PC-9 (cell line): Measurements from ENCODE around the gene ERC2.

Source experiments
- EZH2 ChIP-seq: fragments of 200-600 bp; sonication (generic); IDR thresholded peaks from 2 replicates; pipeline ENCODE4 v1.8.0; 2017; ENCODE audit warnings: antibody characterized with exemption, low read depth
- TF ChIP-seq, protein P1 (sequence below): fragments of 200-600 bp; sonication (generic); conservative IDR thresholded peaks from 2 replicates; pipeline ENCODE4 v1.6.1; 2017; ENCODE audit warnings: mixed run types, antibody characterized with exemption, mild to moderate bottlenecking, moderate library complexity

DNA sequence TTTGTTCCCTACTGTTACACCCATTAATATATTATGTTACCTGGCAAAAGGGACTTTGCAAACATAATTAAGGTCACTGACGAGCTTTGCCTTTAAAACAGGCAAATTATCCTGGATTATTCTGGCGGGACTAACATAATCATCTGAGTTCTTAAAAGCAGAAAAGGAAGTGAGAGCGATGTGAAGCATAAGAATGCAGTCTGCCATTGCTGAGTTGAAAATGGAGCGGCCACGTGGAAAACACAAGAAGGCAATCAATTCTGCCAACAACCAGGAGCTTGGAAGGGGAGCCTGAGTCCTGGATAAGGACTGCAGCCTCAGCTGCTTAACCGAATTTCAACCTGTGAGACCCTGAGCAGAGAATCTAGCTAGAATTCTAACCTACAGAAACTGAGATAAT lies 653.0 kb downstream of the ERC2 start:
- TF ChIP-seq, protein P1, sequence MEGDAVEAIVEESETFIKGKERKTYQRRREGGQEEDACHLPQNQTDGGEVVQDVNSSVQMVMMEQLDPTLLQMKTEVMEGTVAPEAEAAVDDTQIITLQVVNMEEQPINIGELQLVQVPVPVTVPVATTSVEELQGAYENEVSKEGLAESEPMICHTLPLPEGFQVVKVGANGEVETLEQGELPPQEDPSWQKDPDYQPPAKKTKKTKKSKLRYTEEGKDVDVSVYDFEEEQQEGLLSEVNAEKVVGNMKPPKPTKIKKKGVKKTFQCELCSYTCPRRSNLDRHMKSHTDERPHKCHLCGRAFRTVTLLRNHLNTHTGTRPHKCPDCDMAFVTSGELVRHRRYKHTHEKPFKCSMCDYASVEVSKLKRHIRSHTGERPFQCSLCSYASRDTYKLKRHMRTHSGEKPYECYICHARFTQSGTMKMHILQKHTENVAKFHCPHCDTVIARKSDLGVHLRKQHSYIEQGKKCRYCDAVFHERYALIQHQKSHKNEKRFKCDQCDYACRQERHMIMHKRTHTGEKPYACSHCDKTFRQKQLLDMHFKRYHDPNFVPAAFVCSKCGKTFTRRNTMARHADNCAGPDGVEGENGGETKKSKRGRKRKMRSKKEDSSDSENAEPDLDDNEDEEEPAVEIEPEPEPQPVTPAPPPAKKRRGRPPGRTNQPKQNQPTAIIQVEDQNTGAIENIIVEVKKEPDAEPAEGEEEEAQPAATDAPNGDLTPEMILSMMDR = no peak
- no peak for TF ChIP-seq EZH2
